ENCODE measurements around the gene AP1S1.
"Not testable (repeated sequence)": the region's sequence is repeated elsewhere in the genome, so short reads cannot be mapped to it uniquely, and the experiment has no call there.

AP1S1 gene

GRCh38 chr7:101180130-101180755 lies 26.0 kb downstream of the AP1S1 start, which contains the start of gene NAT16:
TSS of gene NAT16 (minus strand) at chr7:101180293. CDS start at chr7:101174807, 5,486 bp downstream.
- intact Hi-C loops (cut with DNase I) = no loop called here
- no peak for DNase-seq

DNA sequence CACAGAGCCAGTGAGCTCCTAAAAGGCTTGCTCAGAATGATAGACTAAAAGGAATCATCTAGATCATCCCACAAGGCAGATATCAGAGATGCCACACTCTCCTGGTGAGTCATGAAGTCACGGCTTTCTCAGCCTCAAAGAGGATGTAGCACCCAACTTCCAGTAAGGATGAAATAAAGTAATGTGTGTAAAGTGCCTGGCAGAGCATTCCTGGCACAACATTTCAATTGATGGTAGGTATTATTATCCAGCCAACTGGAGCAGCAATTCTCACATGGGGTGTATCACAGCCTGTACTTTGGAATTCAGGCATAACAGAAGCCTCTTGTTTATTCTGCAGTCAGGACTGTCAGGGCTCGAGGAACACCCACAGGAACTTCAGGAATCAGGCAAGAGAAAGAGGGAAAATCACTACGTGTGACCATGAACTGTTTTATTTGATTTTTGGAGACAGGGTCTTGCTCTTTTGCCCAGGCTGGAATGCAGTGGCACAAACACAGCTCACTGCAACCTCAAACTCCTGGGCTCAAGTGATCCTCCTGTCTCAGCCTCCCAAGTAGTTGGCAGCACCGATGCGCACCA lies 31.1 kb downstream of the AP1S1 start:
- DNase-seq = peak in 13 of 42 donors; percentile 15 to 67 (median 45)
- intact Hi-C loops (cut with DNase I) = no loop called here

DNA sequence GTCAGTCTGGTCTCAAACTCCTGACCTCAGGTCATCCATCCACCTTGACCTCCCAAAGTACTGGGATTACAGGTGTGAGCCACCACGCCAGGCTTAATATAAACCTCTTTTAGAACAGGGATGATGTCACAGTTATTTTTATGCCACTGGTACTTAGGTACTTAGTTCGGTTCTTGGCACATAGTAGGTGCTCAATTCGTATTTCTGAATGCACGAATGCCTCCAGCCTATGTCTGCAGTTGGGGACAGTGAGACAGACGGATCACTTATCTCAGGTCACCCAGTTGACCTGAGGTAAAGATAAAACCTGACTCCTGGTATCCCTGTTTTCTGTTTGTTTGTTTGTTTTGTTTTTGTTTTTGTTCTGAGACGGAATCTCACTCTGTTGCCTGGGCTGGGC lies 31.9 kb downstream of the AP1S1 start:
- no peak for DNase-seq
- intact Hi-C loops (cut with DNase I) = no loop called here

GRCh38 chr7:101186844-101187428 lies 32.7 kb downstream of the AP1S1 start:
- no peak for DNase-seq
- intact Hi-C loops (cut with DNase I) = no loop called here

DNA sequence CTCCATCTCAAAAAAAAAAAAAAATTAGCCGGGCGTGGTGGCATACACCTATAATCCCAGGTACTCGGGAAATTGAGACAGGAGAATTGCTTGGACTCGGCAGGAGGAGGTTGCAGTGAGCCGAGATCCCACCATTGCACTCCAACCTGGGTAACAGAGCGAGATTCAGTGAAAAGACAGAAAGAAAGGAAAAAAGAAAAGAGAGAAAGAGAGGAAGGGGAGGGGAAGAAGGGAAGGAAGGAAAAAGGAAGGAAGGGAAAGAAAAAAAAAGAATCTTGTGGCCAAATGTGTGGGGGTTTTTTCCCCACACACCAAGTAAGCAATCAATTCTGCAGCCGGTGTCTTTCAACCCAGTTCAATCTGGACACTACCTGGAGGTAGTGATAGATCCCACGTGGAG lies 34.8 kb downstream of the AP1S1 start:
- no peak for DNase-seq
- intact Hi-C loops (cut with DNase I) = no loop called here

GRCh38 chr7:101195884-101196283 lies 41.6 kb downstream of the AP1S1 start:
- no peak for DNase-seq
- intact Hi-C loops (cut with DNase I) = no loop called here

DNA sequence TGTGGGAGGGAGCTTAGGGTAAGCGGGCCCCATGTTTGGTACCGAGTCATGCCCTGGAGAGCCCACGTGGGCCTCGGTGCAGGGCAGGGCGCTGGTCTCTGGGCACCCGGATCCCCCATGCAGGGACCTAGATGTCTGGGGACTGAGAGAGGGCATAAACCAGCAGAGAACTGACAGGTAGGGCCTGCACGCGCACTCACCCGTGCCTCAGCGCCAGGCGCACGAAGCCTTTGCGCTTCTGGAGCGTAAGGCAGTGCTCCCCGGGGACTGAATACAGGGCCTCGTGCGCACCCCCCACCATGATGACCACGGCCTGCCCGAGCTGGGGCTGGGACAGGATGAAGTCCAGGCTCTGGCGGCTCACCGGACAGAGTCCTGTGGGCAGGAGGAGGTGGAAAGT lies 43.7 kb downstream of the AP1S1 start:
- DNase-seq = no peak
- intact Hi-C loops (cut with DNase I) = no loop called here

DNA sequence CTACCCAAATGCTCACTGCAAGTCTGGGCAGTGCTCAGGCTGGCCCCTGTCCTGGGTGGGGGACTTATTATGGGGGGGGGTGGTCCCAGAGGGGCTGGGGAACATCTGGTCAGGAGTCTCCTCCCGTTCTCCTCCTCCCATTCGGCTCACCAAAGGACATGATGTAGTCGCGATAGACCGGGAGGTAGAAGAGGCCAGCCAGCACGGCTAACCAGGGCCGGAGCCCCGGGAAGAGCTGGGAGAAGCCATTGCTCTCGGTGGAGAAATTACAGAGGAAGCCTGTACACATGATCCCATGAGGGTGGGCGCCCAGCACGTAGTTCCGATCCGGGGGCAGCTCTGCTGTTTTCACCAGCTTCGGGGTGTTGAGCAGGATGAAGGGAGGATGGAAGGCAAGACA lies 44.2 kb downstream of the AP1S1 start:
- DNase-seq = no peak
- intact Hi-C loops (cut with DNase I) = no loop called here

- intact Hi-C loops (cut with DNase I); DNase-seq: not testable (repeated sequence)
Observed at GRCh38 chr7:101199522-101199921, 45.2 kb downstream of the AP1S1 start.

- DNase-seq = no peak
- intact Hi-C loops (cut with DNase I) = no loop called here
Observed at GRCh38 chr7:101200504-101200861, 46.2 kb downstream of the AP1S1 start.

DNA sequence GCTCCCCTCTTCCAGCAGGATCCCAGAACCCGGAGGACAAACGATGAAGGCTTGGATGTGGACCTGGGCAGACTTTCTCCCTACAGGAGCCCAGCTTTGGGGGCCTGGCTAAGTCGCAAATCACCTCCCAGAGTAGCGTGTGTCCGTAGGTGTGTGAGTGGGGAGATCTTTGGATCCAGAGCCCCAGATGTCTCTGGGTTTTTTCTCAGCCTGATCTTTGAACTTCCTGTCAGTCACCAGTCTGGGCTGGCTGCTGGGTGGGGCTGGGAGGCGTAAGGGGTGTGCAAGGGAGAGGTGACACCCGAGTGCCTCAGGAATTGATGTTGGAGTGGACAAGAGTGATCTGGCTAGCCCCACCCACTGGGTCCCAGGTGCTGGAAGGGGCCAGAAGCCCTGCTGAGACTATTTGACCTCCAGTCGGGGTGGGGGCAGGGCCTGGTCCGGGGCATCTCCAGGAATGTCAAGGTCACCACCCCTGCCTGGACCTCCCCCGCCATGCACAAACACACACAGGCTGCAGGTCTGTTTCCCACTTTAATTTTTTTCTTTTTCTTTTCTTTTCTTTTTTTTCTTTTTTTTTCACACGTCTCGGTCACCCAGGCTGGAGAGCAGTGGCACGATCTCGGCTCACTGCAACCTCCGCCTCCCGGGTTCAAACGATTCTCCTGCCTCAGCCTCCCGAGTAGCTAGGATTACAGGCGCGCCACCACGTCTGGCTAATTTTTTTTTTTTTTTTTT lies 46.8 kb downstream of the AP1S1 start, which contains the start of gene MOGAT3:
Gene MOGAT3 (minus strand): TSS at position 175 of the 738 bp plus-strand sequence. CDS start 182 bp downstream, outside the sequence.
- intact Hi-C loops (cut with DNase I) = no loop called here
- no peak for DNase-seq

GRCh38 chr7:101201695-101202602 lies 47.7 kb downstream of the AP1S1 start:
- no peak for DNase-seq
- intact Hi-C loops (cut with DNase I) = no loop called here

- no peak for DNase-seq
- intact Hi-C loops (cut with DNase I) = no loop called here
Observed at GRCh38 chr7:101202603-101202918, 48.3 kb downstream of the AP1S1 start.

DNA sequence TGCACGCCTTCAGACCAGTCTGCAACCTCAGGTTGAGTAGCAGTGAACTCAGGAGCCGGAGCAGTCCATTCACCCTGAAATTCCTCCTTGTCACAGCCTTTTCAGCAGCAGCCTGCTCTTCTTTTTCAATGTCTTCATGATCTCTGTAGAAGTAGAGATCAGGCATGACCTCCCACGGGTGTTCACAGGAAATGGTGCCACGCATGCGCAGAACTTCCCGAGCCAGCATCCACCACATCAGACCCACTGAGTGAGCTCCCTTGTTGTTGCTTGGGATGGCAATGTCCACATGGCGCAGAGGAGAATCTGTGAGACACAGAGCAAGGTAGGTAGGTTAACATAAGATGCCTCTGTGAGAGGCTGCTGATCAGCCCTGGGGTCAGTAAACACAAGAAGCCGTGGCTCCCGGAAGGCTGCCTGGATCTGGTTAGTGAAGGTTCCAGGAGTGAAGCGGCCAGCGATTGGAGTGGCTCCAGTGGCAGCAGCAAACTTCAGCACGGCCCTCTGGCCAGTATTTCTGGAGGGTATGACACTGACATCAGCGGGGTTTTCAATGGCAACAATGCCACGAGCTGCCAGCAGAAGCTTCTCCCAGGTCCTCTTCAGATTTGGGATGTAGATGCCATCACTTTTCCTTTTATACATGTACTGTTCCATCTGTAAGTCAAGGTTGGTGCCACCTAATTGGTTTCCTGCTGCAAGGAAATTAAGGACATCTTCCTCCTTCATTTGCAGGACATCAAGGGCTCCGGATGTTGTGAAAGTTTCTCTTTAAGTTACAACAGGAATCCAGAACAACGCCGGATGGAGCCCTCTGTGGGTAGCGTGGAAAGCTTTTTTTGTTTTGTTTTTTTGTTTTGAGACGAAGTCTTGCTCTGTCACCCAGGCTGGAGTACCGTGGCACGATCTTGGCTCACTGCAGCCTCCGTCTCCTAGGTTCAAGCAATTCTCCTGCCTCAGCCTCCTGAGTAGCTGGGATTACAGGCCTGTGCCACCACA lies 49.8 kb downstream of the AP1S1 start:
- peak in 7 of 42 donors; percentile 14 to 48 (median 31) for DNase-seq
- intact Hi-C loops (cut with DNase I) = not testable (repeated sequence)

DNA sequence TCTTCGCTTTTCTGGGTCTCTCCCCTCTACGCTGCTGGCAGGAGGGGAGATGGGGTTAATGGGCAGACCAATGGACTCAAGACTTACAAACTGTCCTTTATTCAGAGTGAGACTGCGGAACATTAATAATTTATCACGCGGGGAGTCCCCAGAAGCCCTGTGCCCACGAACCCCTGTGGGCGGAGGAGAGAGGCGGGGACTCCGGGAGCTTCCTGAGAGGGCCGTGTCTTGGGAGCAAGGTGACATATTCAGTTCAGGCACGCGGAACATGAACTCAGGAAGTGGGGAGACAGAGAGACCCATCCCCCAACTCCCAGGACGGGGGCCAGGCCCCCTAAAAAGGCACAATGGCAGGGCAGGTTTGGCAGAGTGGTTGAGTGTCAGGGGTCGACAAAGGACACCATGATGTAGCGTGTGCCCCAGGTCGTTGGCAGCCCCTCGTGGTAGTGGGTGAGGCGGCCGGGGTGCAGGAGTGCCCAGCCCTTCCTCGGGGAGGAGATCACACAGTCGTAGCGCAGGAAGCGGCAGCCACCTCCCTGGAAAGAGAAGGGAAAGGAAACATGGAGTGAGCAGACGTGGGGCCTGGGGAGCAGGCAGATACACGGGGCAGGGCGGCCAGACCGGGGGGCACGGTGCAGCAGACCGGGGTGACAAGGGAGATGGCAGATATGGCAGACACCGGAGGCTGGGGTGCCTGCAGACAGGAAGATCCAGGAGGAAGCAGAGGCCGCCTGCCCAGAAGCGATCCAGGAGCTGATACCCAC lies 51.8 kb downstream of the AP1S1 start:
- intact Hi-C loops (cut with DNase I) = no loop called here
- peak in 24 of 42 donors; percentile 7 to 64 (median 36) for DNase-seq

GRCh38 chr7:101206665-101207042 lies 52.4 kb downstream of the AP1S1 start:
- DNase-seq = no peak
- intact Hi-C loops (cut with DNase I) = no loop called here

- intact Hi-C loops (cut with DNase I) = no loop called here
- no peak for DNase-seq
Observed at GRCh38 chr7:101207459-101207858, 53.2 kb downstream of the AP1S1 start.

Measured in head of caudate nucleus (tissue), 42 donors.